ENCODE measurements around the gene PCDH10.

Gene PCDH10

GRCh38 chr4:133130171-133130570 lies 18.9 kb upstream of the PCDH10 start:
- Histone ChIP-seq H3K27me3 (ENCODE audit: control insufficient read depth, low read length) (no peaks in the 10 kb centered on the region), H3K27ac (ENCODE audit: low read depth, low read length) (no peak overlapping the region), H3K36me3 (ENCODE audit: control insufficient read depth, low read length) (no peaks in the 10 kb centered on the region), H3K9me3 (ENCODE audit: control insufficient read depth, insufficient read depth, low read length) (no peaks in the 10 kb centered on the region), H3K79me2 (ENCODE audit: control insufficient read depth, low read length) (no peaks in the 10 kb centered on the region), H4K20me1 (ENCODE audit: control insufficient read depth, insufficient read depth, low read depth, low read length) (no peaks in the 10 kb centered on the region), H3F3A (ENCODE audit: control insufficient read depth, insufficient read depth) (no peaks in the 10 kb centered on the region), H3K4me2 (ENCODE audit: low read length) (no peak overlapping the region), H3K9me2 (replicated peaks; ENCODE audit: control insufficient read depth, low read length) (no peaks in the 10 kb centered on the region), H3K4me1 (ENCODE audit: control insufficient read depth, low read length) (no peaks in the 10 kb centered on the region), H3K4me3 (ENCODE audit: low read length) (no peak overlapping the region)
- TF ChIP-seq EZH2phosphoT487 (IDR thresholded peaks at IDR 0.05; ENCODE audit: borderline replicate concordance, low read length) (no peak), CTCF (IDR thresholded peaks at IDR 0.05; ENCODE audit: low read depth, low read length, poor library complexity, severe bottlenecking) (no peak)

- Histone ChIP-seq H3K4me1 (ENCODE audit: control insufficient read depth, low read length) (no peaks in the 10 kb centered on the region), H4K20me1 (ENCODE audit: control insufficient read depth, insufficient read depth, low read depth, low read length) (no peaks in the 10 kb centered on the region), H3K79me2 (ENCODE audit: control insufficient read depth, low read length) (no peaks in the 10 kb centered on the region), H3F3A (ENCODE audit: control insufficient read depth, insufficient read depth) (no peaks in the 10 kb centered on the region), H3K4me3 (ENCODE audit: low read length) (no peak overlapping the region), H3K9me2 (replicated peaks; ENCODE audit: control insufficient read depth, low read length) (no peaks in the 10 kb centered on the region), H3K36me3 (ENCODE audit: control insufficient read depth, low read length) (no peaks in the 10 kb centered on the region), H3K4me2 (ENCODE audit: low read length) (no peak overlapping the region), H3K27me3 (ENCODE audit: control insufficient read depth, low read length) (no peaks in the 10 kb centered on the region), H3K27ac (ENCODE audit: low read depth, low read length) (no peak overlapping the region), H3K9me3 (ENCODE audit: control insufficient read depth, insufficient read depth, low read length) (no peaks in the 10 kb centered on the region)
- TF ChIP-seq EZH2phosphoT487 (IDR thresholded peaks at IDR 0.05; ENCODE audit: borderline replicate concordance, low read length) (no peak), CTCF (IDR thresholded peaks at IDR 0.05; ENCODE audit: low read depth, low read length, poor library complexity, severe bottlenecking) (no peak)
Observed at GRCh38 chr4:133131829-133132460, 17.1 kb upstream of the PCDH10 start.

- Histone ChIP-seq H3K4me3 (ENCODE audit: low read length) (no peak overlapping the region), H3K27me3 (ENCODE audit: control insufficient read depth, low read length) (no peaks in the 10 kb centered on the region), H3K9me2 (replicated peaks; ENCODE audit: control insufficient read depth, low read length) (no peaks in the 10 kb centered on the region), H3F3A (ENCODE audit: control insufficient read depth, insufficient read depth) (no peaks in the 10 kb centered on the region), H3K9me3 (ENCODE audit: control insufficient read depth, insufficient read depth, low read length) (no peaks in the 10 kb centered on the region), H3K4me1 (ENCODE audit: control insufficient read depth, low read length) (no peaks in the 10 kb centered on the region), H3K79me2 (ENCODE audit: control insufficient read depth, low read length) (no peaks in the 10 kb centered on the region), H3K27ac (ENCODE audit: low read depth, low read length) (no peak overlapping the region), H3K4me2 (ENCODE audit: low read length) (no peak overlapping the region), H4K20me1 (ENCODE audit: control insufficient read depth, insufficient read depth, low read depth, low read length) (no peaks in the 10 kb centered on the region), H3K36me3 (ENCODE audit: control insufficient read depth, low read length) (no peaks in the 10 kb centered on the region)
- TF ChIP-seq CTCF (IDR thresholded peaks at IDR 0.05; ENCODE audit: low read depth, low read length, poor library complexity, severe bottlenecking) = no peak
- TF ChIP-seq EZH2phosphoT487 (IDR thresholded peaks at IDR 0.05; ENCODE audit: borderline replicate concordance, low read length) = no peak
Observed at GRCh38 chr4:133136833-133137232, 12.3 kb upstream of the PCDH10 start.
